Spleen (tissue), 7 donors: ENCODE data around the gene SLC29A2.

Experiments
- POLR2A ChIP-seq, 3 donors: fragments of 450-650 bp; IDR thresholded peaks; one replicate each; pipeline ENCODE4 v1.5.1; 2017; ENCODE audit warnings: antibody characterized with exemption in 3 of 3, mild to moderate bottlenecking in 1 of 3
- POLR2AphosphoS5 ChIP-seq, 3 donors: sonication (generic); formaldehyde crosslinking; IDR thresholded peaks; one replicate each; pipeline ENCODE4 v1.5.1; 2017; ENCODE audit warnings: antibody characterized with exemption in 3 of 3
- TF ChIP-seq, protein P1 (sequence below), 11 experiments: fragments of 200-600 bp in 7 of 11; fragments of 450-650 bp in 4 of 11; sonication (generic) in 4 of 11; IDR thresholded peaks in 8 of 11; conservative IDR thresholded peaks in 3 of 11; 1 replicate in 7 of 11; 2 replicates in 4 of 11; pipeline versions ENCODE4 v1.4.0 to v1.8.0; 2016 to 2021; ENCODE audit warnings: antibody characterized with exemption in 11 of 11, inconsistent platforms in 4 of 11, mild to moderate bottlenecking in 1 of 11
- donor health status: DM: no; HTN: no; CAD: no; lungs with moderate emphysema.
- donor health status: DM: no; HTN: no; CAD: no.
- donor health status: DM: no; HTN: no; CAD: no.

DNA sequence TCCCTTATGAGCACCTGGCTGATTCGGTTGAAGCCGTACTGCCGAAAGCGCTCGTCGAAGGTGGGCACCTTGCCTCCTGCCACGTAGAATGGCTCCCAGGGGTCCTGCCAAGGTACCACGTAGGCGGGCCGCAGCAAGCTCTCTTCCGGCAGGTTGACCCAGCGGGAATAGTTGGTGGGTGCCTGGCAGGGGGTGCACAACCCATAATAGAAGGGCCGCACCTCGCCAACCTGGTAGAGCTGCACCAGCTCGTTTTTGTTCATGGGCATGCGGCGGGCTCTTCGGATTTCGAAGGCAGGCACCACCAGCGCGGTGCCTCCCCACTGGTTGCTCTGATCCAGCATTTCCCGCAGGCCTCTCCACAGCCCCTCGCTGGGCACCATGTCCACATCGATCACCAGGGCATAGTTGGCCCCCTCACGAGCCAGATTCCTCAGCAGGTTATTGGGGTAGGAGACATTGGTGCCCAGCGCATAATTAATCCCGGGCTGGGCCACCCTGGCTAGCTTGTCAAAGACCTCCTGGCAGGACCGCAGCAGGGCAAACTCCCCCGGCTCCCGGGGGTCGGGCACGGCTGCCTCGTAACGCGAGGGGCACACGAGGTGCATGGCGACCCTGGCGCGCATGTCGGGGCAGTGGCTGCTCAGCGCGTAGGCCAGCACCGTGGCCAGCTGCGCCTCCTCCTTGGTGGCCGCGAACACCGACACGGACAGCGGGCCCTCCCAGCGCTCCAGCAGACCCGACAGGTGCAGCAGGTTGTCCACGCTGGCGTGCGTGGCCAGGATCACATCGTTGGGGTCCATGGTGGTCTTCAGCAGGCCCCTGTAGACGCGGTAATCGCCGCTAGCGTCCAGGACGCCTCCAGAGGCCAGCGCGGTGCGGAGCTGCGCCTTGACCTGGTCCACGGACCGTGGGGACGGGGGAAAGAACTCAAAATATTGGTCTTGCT is 24.8 kb downstream of the SLC29A2 start:
- TF ChIP-seq, protein P1, sequence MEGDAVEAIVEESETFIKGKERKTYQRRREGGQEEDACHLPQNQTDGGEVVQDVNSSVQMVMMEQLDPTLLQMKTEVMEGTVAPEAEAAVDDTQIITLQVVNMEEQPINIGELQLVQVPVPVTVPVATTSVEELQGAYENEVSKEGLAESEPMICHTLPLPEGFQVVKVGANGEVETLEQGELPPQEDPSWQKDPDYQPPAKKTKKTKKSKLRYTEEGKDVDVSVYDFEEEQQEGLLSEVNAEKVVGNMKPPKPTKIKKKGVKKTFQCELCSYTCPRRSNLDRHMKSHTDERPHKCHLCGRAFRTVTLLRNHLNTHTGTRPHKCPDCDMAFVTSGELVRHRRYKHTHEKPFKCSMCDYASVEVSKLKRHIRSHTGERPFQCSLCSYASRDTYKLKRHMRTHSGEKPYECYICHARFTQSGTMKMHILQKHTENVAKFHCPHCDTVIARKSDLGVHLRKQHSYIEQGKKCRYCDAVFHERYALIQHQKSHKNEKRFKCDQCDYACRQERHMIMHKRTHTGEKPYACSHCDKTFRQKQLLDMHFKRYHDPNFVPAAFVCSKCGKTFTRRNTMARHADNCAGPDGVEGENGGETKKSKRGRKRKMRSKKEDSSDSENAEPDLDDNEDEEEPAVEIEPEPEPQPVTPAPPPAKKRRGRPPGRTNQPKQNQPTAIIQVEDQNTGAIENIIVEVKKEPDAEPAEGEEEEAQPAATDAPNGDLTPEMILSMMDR (IDR thresholded peaks at IDR 0.05 in 8 of 11, conservative IDR thresholded peaks at IDR 0.05 in 3 of 11) = no peak
- no peak for TF ChIP-seq POLR2A (IDR thresholded peaks at IDR 0.05)
- no peak for TF ChIP-seq POLR2AphosphoS5 (IDR thresholded peaks at IDR 0.05)
